ENCODE results near the gene SECISBP2.
A peak's percentile ranks its signal among the peaks of the same experiment; 100 is the strongest.
"Not testable (repeated sequence)": the region's sequence is repeated elsewhere in the genome, so short reads cannot be mapped to it uniquely, and the experiment has no call there.

Gene SECISBP2

GRCh38 chr9:89368550-89368949 is 50.2 kb downstream of the SECISBP2 start:
- no peak overlapping the region for H3K4me3 ChIP-seq (ENCODE audit: low read depth, low read length)
- TF ChIP-seq, protein P1, sequence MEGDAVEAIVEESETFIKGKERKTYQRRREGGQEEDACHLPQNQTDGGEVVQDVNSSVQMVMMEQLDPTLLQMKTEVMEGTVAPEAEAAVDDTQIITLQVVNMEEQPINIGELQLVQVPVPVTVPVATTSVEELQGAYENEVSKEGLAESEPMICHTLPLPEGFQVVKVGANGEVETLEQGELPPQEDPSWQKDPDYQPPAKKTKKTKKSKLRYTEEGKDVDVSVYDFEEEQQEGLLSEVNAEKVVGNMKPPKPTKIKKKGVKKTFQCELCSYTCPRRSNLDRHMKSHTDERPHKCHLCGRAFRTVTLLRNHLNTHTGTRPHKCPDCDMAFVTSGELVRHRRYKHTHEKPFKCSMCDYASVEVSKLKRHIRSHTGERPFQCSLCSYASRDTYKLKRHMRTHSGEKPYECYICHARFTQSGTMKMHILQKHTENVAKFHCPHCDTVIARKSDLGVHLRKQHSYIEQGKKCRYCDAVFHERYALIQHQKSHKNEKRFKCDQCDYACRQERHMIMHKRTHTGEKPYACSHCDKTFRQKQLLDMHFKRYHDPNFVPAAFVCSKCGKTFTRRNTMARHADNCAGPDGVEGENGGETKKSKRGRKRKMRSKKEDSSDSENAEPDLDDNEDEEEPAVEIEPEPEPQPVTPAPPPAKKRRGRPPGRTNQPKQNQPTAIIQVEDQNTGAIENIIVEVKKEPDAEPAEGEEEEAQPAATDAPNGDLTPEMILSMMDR (IDR thresholded peaks at IDR 0.05; ENCODE audit: insufficient read depth, low read depth, low read length, missing control alignments) = no peak
- DNase-seq (ENCODE audit: low read depth) = no peak

GRCh38 chr9:89368978-89369377 is 50.7 kb downstream of the SECISBP2 start:
- TF ChIP-seq, protein P1 (IDR thresholded peaks at IDR 0.05; ENCODE audit: insufficient read depth, low read depth, low read length, missing control alignments) = no peak
- no peak overlapping the region for H3K4me3 ChIP-seq (ENCODE audit: low read depth, low read length)
- DNase-seq (ENCODE audit: low read depth) = no peak

GRCh38 chr9:89370593-89370992 is 52.3 kb downstream of the SECISBP2 start:
- DNase-seq (ENCODE audit: low read depth) = no peak
- TF ChIP-seq, protein P1 (IDR thresholded peaks at IDR 0.05; ENCODE audit: insufficient read depth, low read depth, low read length, missing control alignments) = no peak
- H3K4me3 ChIP-seq (ENCODE audit: low read depth, low read length) = no peak overlapping the region

- not testable (repeated sequence) for DNase-seq (ENCODE audit: low read depth); H3K4me3 ChIP-seq (ENCODE audit: low read depth, low read length)
Observed at GRCh38 chr9:89371791-89372190, 53.5 kb downstream of the SECISBP2 start.

- TF ChIP-seq, protein P1 (IDR thresholded peaks at IDR 0.05; ENCODE audit: insufficient read depth, low read depth, low read length, missing control alignments) = no peak
- peak; percentile 45 for DNase-seq (ENCODE audit: low read depth)
- H3K4me3 ChIP-seq (ENCODE audit: low read depth, low read length) = no peak overlapping the region
Observed at GRCh38 chr9:89372230-89372816, 54.0 kb downstream of the SECISBP2 start.

DNA sequence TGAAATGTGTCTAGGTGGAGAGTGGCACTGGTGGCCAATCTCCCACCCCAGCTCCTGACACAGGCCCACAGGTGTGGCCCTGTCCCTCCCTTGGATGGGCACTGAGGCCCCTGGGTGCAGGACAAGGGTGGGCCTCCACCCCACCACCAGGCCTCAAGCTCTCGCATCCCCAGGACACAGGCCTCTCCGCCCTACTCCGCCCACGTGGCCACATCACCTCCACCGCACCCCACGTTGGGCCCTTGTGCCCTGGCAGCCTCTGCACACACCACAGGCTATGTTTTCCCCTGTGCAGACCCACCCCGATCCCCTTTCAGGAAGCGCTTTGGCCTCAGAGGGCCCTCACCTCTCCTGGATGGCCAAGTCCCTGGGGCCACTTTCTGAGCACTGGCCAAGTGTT is 54.7 kb downstream of the SECISBP2 start:
- H3K4me3 ChIP-seq (ENCODE audit: low read depth, low read length) = no peak overlapping the region
- no peak for DNase-seq (ENCODE audit: low read depth)
- TF ChIP-seq, protein P1 (IDR thresholded peaks at IDR 0.05; ENCODE audit: insufficient read depth, low read depth, low read length, missing control alignments) = no peak

GRCh38 chr9:89374176-89374575 is 55.9 kb downstream of the SECISBP2 start:
- TF ChIP-seq, protein P1 (IDR thresholded peaks at IDR 0.05; ENCODE audit: insufficient read depth, low read depth, low read length, missing control alignments) = no peak
- DNase-seq (ENCODE audit: low read depth) = no peak
- no peak overlapping the region for H3K4me3 ChIP-seq (ENCODE audit: low read depth, low read length)
